NCI-H748 (cell line): ENCODE data around the gene MAP1B.
A peak's percentile ranks its signal among the peaks of the same experiment; 100 is the strongest.
"Not testable (repeated sequence)": the region's sequence is repeated elsewhere in the genome, so short reads cannot be mapped to it uniquely, and the experiment has no call there.

Experiments
- DNase-seq: peaks from one replicate; lab custom pipeline; 2025; ENCODE audit not compliant: unreplicated experiment; lab: John Stamatoyannopoulos, UW

MAP1B gene

GRCh38 chr5:72159501-72159911 lies 52.2 kb downstream of the MAP1B start:
- no peak for DNase-seq

- DNase-seq: peak; percentile 27
Observed at GRCh38 chr5:72160329-72160728, 53.1 kb downstream of the MAP1B start.

DNA sequence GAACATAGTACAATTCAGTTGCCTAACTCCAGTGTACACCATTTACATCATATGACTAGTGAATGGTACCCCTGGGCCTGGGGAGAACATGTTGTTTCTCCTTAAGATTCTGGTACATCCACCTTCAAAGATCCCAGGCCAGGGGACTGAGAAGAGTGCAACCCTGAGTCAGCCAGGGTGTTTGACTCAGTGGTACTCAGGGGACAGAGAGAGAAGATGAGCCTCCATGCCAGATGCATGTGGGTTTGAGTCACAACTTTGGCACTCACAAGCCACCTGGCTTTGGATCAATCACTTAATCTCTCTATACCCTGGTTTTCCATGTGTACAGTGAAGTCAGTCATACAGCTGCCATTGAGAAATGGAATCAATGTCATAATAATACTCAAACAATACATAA lies 53.7 kb downstream of the MAP1B start:
- no peak for DNase-seq

DNA sequence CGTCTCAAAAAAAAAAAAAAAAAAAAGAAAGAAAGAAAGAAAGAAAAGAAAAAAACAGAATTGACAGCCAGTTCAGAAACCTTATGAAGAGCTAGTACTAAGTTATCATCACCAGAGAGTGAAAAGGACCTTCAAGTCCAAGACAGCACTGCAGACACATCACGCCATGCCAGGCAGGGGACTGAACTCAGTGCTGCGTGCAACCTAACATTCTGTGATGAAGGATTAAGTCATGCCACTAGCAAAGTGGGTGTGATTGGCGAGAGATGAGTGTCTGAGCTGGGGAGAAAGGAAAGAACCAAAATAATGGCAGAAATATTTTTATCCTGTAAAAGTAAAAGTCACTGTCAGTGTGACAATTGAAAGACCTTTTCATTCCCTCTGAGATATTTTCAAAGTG lies 54.7 kb downstream of the MAP1B start:
- DNase-seq: no peak

- no peak for DNase-seq
Observed at GRCh38 chr5:72163349-72163983, 56.2 kb downstream of the MAP1B start.

GRCh38 chr5:72166070-72166979 lies 59.0 kb downstream of the MAP1B start:
- DNase-seq: peak; percentile 85

- no peak for DNase-seq
Observed at GRCh38 chr5:72167257-72167656, 60.0 kb downstream of the MAP1B start.

- DNase-seq: no peak
Observed at GRCh38 chr5:72167804-72168203, 60.5 kb downstream of the MAP1B start.

DNA sequence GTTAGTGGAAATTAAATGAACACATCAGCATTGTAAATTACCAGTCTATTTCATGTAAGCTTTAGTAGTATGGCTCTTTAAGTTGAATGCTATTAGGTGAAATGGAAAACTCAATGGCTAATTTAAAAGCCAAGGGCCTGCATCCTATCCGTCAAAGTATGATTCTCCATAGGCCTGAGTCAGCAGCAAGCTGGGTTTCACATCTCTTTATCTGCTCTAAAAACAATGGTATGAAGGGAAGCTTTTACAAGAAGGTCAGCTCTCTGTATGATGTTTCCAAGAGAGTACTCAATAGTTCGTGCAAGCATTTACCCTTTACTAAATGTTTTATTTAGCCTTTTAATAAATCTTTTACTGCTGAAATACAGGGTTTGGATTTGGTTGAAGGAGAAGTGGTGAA lies 62.8 kb downstream of the MAP1B start:
- no peak for DNase-seq

GRCh38 chr5:72171181-72171580 lies 63.9 kb downstream of the MAP1B start:
- DNase-seq: not testable (repeated sequence)

GRCh38 chr5:72171667-72172066 lies 64.4 kb downstream of the MAP1B start:
- no peak for DNase-seq

- DNase-seq: no peak
Observed at GRCh38 chr5:72172786-72173185, 65.5 kb downstream of the MAP1B start.

GRCh38 chr5:72177538-72177937 lies 70.3 kb downstream of the MAP1B start:
- no peak for DNase-seq

GRCh38 chr5:72179028-72179815 lies 71.9 kb downstream of the MAP1B start:
- no peak for DNase-seq

DNA sequence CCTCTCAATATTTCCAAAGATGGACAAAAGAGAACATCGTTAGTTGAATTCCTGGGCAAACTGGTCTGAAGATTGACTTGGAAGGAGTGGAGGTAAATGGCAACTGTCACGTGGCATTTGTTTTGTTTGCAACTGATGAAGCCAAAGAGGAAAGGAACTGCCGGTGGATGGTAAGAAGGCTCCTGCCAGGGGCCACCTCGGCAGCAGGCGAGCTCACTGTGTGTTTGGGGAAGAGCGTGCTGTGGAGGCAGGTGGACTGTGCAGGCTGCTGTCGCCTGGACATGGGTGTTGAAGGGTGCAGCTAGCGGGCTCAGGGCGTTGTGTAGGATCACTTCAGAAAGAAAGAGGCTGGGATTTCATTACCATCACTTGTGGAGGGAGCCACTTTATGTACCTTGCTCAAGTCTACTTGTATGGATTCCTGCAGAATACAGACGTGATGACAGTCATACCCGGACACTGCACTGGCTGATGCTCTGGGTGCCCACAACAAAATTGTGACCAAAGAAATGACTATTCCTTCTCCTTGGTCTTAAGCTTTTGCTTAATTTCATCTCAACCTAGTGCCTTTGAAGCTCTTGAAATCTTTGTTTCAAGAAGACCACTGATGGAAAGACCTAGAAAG lies 72.7 kb downstream of the MAP1B start:
- DNase-seq: no peak

DNA sequence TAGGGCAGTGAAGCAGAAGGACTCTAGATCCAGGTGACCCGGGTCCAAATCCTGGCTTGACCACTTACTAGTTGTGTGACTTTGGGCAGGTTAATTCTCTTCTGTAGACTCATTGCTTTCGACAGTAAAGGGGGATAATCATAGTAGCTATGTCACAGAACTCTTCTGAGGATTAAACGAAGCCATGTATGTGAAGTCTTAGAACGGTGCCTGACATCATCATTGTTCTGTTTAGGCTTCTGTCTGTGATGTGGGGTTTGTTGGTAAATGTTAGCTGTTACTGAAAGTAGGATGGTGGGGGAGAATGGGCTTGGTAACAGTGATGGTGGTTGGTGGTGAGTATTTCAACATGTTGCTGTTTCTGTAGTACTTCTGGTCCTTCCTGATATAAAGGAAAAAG lies 73.7 kb downstream of the MAP1B start:
- no peak for DNase-seq

DNA sequence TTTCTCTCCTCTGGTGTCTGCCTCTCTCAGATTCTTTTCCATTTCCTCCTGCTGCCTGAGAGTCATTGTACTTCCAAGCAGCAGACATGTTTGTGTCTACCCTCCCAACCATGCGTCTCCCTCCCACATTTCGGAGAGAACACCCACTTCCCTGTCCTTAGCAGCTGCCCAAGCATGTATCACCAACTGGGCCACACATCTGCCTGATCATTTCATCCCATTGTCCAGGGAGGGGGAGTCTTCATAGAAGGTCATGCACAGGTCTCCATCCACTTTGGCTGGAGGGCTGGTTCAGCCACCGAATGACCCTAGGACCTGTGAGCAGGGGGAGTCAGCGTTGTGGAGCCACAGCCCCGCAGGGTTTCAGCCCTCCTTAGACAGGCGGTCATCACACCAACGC lies 75.4 kb downstream of the MAP1B start:
- DNase-seq: no peak

DNA sequence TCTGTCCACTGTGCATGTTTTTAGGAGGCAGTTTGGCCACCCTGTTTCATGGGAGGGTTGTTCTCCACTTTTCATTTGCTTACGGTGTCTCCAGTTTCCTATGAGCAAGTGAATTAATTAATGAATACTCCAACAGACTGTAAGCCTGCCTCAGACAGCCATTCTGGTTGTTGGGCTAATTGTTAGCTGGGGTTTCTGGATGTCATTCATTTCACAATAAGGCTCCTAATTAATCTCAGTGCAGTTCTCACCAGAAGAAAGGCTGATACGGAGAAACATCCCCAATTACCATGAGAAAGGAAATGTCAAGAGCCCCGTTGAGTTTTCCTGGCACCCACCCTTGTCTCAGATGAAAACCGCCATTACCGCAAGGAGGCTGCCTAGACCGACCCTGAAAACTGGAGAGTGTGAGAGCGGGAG lies 75.8 kb downstream of the MAP1B start:
- peak; percentile 12 for DNase-seq

DNA sequence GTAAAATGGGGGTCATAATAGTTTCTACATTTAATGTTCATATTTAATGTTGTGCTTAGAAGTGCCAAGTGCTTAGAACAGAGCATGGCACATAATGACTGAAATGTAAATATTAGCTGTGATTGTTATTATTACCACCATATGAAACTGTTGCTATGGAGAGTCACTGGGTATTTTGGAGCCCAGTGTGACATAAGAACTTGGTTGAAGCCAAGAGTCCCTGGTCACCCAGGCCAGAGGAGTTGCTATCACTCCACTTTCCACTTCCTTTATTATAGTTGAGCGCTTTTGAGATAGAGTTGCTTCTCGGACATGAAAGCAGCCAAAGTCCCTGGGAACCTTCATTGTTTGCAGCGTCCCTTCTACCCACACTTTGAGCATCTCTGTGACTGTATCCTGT lies 77.1 kb downstream of the MAP1B start:
- no peak for DNase-seq

DNA sequence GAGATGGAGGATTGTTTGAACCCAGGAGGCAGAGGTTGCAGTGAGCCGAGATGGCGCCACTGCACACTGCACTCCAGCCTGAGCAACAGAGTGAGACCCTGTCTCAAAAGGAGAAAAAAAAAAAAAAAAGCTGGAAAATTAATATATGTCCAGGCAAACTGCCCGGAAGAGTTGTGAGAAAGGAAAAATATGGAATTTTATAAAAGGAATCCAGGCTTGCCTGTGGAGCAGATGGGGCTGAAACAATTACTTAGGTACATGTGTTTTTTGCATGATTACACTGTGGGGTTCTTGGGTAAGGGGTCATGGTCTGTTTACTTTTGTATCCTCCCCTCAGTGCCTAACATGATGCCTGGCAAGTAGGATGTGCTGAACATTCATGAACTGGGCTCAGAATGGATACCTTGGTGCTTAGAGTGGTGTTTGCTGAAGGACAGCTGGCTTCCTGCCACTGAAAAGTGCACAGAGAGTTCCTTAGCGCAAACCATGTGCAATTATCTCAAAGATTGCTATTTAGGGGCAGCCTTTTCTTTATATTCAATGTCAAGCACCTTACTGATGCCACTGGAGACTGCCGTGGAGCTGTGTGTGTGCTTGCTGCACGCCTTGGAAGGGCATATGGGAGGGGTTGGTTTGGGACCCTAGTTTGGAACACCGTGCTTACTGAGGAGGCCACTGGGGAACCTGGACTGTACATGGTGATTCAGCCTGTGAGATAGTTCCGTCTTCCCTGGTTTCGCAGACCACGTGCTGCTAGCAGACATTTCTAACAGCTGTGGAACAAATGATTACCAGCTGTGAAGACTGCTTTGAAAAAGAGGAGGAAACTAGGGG lies 78.4 kb downstream of the MAP1B start:
- peak; percentile 47 for DNase-seq
